Effector CD8-positive, alpha-beta T cell (primary cell): ENCODE measurements around the gene NLRP7.
"Not testable (repeated sequence)": the region's sequence is repeated elsewhere in the genome, so short reads cannot be mapped to it uniquely, and the experiment has no call there.

Source experiments
- DNase-seq: peaks from one replicate; lab custom pipeline; 2025; lab: John Stamatoyannopoulos, UW
- total RNA-seq, 4 experiments: gene quantifications; one replicate each; lab custom pipeline; 2026; lab: John Stamatoyannopoulos, UW

NLRP7 gene
- total RNA-seq = 0 reads per million in 4 experiments

GRCh38 chr19:54947381-54947780 is at the start of gene NLRP7:
NLRP7 (minus strand) TSS chr19:54947530.
- DNase-seq = no peak

GRCh38 chr19:54995561-54995960 is 48.2 kb upstream of the NLRP7 start:
- DNase-seq = no peak

- not testable (repeated sequence) for DNase-seq
These were observed 42.2 kb upstream of the NLRP7 start for GRCh38 chr19:54989531-54989930.

- DNase-seq = not testable (repeated sequence)
These were observed 35.2 kb upstream of the NLRP7 start for GRCh38 chr19:54982562-54982961.

GRCh38 chr19:54973229-54974090 is 26.1 kb upstream of the NLRP7 start:
- DNase-seq = not testable (repeated sequence)

GRCh38 chr19:54971446-54971845 is 24.1 kb upstream of the NLRP7 start:
- DNase-seq = not testable (repeated sequence)

GRCh38 chr19:54969647-54970046 is 22.3 kb upstream of the NLRP7 start:
- no peak for DNase-seq

- DNase-seq = no peak
These were observed 20.3 kb upstream of the NLRP7 start for GRCh38 chr19:54967611-54968010.

GRCh38 chr19:54965055-54965454 is 17.7 kb upstream of the NLRP7 start:
- DNase-seq = not testable (repeated sequence)

- no peak for DNase-seq
These were observed 12.5 kb upstream of the NLRP7 start for GRCh38 chr19:54959840-54960239.

- no peak for DNase-seq
These were observed 8.0 kb upstream of the NLRP7 start for GRCh38 chr19:54955376-54955775.

GRCh38 chr19:54953345-54953713 is 6.0 kb upstream of the NLRP7 start:
- DNase-seq = not testable (repeated sequence)

- DNase-seq = no peak
These were observed 5.4 kb upstream of the NLRP7 start for GRCh38 chr19:54952591-54953344.

GRCh38 chr19:54950580-54950979 is 3.2 kb upstream of the NLRP7 start:
- not testable (repeated sequence) for DNase-seq

- no peak for DNase-seq
These were observed 2.1 kb upstream of the NLRP7 start for GRCh38 chr19:54949412-54949811.

- DNase-seq = not testable (repeated sequence)
These were observed 3.5 kb downstream of the NLRP7 start for GRCh38 chr19:54943772-54944361.

GRCh38 chr19:54939538-54939937 is 7.8 kb downstream of the NLRP7 start:
- DNase-seq = not testable (repeated sequence)

GRCh38 chr19:54938906-54939305 is 8.4 kb downstream of the NLRP7 start:
- DNase-seq = no peak

GRCh38 chr19:54937926-54938325 is 9.4 kb downstream of the NLRP7 start:
- DNase-seq = no peak

- no peak for DNase-seq
These were observed 19.0 kb downstream of the NLRP7 start for GRCh38 chr19:54928299-54928698.

GRCh38 chr19:54923276-54923675 is 24.1 kb downstream of the NLRP7 start:
- DNase-seq = no peak

GRCh38 chr19:54921082-54921481 is 26.2 kb downstream of the NLRP7 start:
- DNase-seq = no peak
